Vagina (tissue), 2 donors: Measurements from ENCODE around the gene CREM. TPM values are rescaled to one million over a fixed set of nuclear protein-coding genes. Genes with fewer than 3 reads are reported as not detected.
A peak's percentile ranks its signal among the peaks of the same experiment; 100 is the strongest.
"Not testable (repeated sequence)": the region's sequence is repeated elsewhere in the genome, so short reads cannot be mapped to it uniquely, and the experiment has no call there.

Source experiments
- DNase-seq, 2 donors: peaks; one replicate each; pipeline ENCODE4 v3.0.0-alpha.2; 2017; ENCODE audit errors: extremely low spot score in 2 of 2
- H3K27ac ChIP-seq: fragments of 200-600 bp; sonication (generic); one replicate; pipeline ENCODE4 v1.5.1; 2019
- H3K27me3 ChIP-seq: fragments of 200-600 bp; sonication (generic); one replicate; pipeline ENCODE4 v1.5.1; 2019
- H3K36me3 ChIP-seq, 2 donors: fragments of 200-600 bp; sonication (generic); one replicate each; pipeline ENCODE4 v1.5.1; 2017 to 2019
- H3K4me1 ChIP-seq: fragments of 200-600 bp; sonication (generic); one replicate; pipeline ENCODE4 v1.5.1; 2019
- H3K4me3 ChIP-seq, 2 donors: fragments of 200-600 bp; sonication (generic); 1 replicate in 1 of 2; 2 replicates in 1 of 2; pipeline ENCODE4 v1.5.1; 2016 to 2019
- H3K9me3 ChIP-seq: fragments of 200-600 bp; sonication (generic); one replicate; pipeline ENCODE4 v1.5.1; 2019
- POLR2A ChIP-seq, 2 donors: fragments of 450-650 bp; IDR thresholded peaks; one replicate each; pipeline ENCODE4 v1.6.1; 2017; ENCODE audit warnings: antibody characterized with exemption in 2 of 2, mild to moderate bottlenecking in 2 of 2, moderate library complexity in 2 of 2
- POLR2AphosphoS5 ChIP-seq, 2 donors: sonication (generic); formaldehyde crosslinking; IDR thresholded peaks; one replicate each; pipeline ENCODE4 v1.9.0; 2017; ENCODE audit warnings: antibody characterized with exemption in 2 of 2, mild to moderate bottlenecking in 2 of 2, low read depth in 1 of 2; ENCODE audit not compliant: insufficient read depth in 1 of 2
- intact Hi-C: fragments of 100-400 bp; cut with DNase I; formaldehyde crosslinking; loops from one replicate; pipeline ENCODE4 v1.15.1; 2023
- total RNA-seq: library from RNA; depleted of rRNA; stranded (reverse); fragments of >200 nt; gene quantifications from one replicate; pipeline ENCODE4 v1.2.3, GENCODE V29; 2016
- TF ChIP-seq, protein P1 (sequence below), 3 experiments: fragments of 450-650 bp in 2 of 3; fragments of 200-600 bp in 1 of 3; sonication (generic) in 1 of 3; IDR thresholded peaks; one replicate each; pipeline ENCODE4 v1.5.1; 2017 to 2019; ENCODE audit warnings: antibody characterized with exemption in 3 of 3, mild to moderate bottlenecking in 2 of 3, moderate library complexity in 2 of 3

The CREM gene
- total RNA-seq = 32.9 TPM

DNA sequence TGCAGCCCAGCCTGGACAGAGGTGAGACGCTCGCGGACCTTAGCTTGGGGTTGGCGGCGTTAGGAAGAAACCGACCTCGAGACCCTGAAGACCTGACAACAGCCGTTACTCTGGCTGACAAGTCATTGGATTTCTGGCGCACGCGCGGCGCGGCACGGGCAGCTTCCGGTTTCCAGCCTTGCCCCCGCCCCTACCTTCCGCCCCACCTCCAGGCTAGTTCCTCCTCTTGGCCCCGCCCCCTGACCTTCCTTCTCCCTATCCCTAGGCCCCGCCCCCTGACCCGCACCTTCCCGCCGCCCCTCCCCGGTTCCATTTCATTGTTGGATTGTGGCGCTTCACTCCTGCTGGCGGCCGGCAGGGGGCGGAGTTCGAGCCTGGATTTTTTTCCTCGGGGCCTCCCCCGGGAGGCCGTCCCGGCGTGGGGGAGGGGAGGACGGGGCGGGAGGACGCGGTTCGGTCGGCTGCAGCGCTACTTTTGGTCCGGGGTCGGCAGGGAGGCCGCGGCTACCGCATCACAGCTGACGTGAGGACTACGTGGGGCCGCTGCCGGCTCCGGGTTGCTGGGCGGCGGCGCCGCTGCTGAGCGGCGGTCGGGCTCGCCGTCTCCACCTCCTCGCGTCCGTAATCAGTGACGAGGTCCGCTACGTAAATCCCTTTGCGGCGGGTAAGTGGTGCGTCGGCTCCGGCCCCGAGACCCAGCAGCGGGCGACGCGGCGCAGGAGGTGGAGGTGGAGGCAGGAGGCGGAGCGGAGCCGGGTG is at the start of gene CREM:
CREM (plus strand) TSS at position 317 of the 759 bp plus-strand sequence. CDS start 10,990 bp downstream, outside the sequence.
- TF ChIP-seq, protein P1, sequence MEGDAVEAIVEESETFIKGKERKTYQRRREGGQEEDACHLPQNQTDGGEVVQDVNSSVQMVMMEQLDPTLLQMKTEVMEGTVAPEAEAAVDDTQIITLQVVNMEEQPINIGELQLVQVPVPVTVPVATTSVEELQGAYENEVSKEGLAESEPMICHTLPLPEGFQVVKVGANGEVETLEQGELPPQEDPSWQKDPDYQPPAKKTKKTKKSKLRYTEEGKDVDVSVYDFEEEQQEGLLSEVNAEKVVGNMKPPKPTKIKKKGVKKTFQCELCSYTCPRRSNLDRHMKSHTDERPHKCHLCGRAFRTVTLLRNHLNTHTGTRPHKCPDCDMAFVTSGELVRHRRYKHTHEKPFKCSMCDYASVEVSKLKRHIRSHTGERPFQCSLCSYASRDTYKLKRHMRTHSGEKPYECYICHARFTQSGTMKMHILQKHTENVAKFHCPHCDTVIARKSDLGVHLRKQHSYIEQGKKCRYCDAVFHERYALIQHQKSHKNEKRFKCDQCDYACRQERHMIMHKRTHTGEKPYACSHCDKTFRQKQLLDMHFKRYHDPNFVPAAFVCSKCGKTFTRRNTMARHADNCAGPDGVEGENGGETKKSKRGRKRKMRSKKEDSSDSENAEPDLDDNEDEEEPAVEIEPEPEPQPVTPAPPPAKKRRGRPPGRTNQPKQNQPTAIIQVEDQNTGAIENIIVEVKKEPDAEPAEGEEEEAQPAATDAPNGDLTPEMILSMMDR (IDR thresholded peaks at IDR 0.05) = peak in 2 of 3 experiments; percentile 85
- TF ChIP-seq POLR2A (IDR thresholded peaks at IDR 0.05) (peak; percentile 57 to 99), POLR2AphosphoS5 (IDR thresholded peaks at IDR 0.05; ENCODE audit: insufficient read depth in 1 of 2, low read depth in 1 of 2) (peak; percentile 79 to 95)
- peak; percentile 98 to 99 for DNase-seq
- Histone ChIP-seq H3K4me1 (peaks cover 45% of the 10 kb centered on the region), H3K27ac (peak within 1 kb of the TSS; percentile 100), H3K27me3 (no peaks in the 10 kb centered on the region), H3K9me3 (no peaks in the 10 kb centered on the region), H3K36me3 (no peaks in the 10 kb centered on the region), H3K4me3 (peak within 1 kb of the TSS; percentile 84 to 97)
- intact Hi-C loops = loop anchor here (10.0 kb wide), 1 partner anchor 208 kb away; the partner anchor contains the start of gene CCNY

DNA sequence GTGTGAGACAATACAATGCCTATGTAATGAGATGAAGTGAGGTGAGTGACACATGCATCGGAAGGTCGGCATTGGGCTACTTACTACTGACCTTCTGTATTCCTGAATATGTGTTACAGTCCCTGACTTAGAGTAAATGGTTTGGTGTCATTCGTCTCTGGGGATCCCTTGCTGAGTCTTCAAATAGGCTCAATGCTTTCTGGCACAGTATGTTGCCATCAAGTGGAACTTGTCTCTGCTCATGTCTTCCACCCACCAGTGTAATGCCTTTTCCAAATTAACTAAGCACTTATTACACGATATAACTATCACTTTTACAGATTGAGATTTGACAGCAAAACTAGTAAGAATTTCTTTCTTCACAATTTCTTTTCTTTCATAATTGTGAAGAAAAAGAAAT is 47.4 kb upstream of the CREM start:
- intact Hi-C loops = no loop called here
- Histone ChIP-seq H3K9me3 (no peaks in the 10 kb centered on the region), H3K36me3 (no peaks in the 10 kb centered on the region), H3K4me3 (no peak overlapping the region), H3K27ac (no peak overlapping the region), H3K4me1 (no peaks in the 10 kb centered on the region), H3K27me3 (no peaks in the 10 kb centered on the region)
- no peak for TF ChIP-seq POLR2AphosphoS5 (IDR thresholded peaks at IDR 0.05; ENCODE audit: insufficient read depth in 1 of 2, low read depth in 1 of 2)
- no peak for DNase-seq

DNA sequence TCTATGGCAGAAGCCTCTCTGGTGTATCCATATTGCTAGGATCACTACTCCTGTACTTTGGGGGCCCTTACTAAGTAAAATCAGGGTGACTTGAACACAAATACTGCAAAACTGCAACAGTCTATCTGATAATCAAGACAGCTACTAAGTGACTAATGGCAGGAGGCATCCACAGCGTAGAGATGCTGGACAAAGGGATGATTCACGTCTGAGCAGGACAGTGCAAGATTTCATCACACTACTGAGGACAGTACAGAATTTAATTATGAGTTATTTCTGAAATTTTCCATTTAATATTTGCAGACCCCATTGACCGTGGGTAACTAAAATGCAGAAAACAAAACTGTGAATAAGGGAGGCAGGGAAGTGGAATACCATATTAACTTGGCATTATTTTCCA is 46.9 kb upstream of the CREM start:
- no peaks in the 10 kb centered on the region for H3K36me3 ChIP-seq
- intact Hi-C loops = no loop called here
- DNase-seq = no peak
- TF ChIP-seq, protein P1 (IDR thresholded peaks at IDR 0.05) = no peak
- TF ChIP-seq POLR2AphosphoS5 (IDR thresholded peaks at IDR 0.05; ENCODE audit: insufficient read depth in 1 of 2, low read depth in 1 of 2) (no peak), POLR2A (IDR thresholded peaks at IDR 0.05) (no peak)
- H3K9me3 ChIP-seq = no peaks in the 10 kb centered on the region
- H3K27me3 ChIP-seq = no peaks in the 10 kb centered on the region
- no peak overlapping the region for H3K4me3 ChIP-seq
- no peak overlapping the region for H3K27ac ChIP-seq
- H3K4me1 ChIP-seq = no peaks in the 10 kb centered on the region

DNA sequence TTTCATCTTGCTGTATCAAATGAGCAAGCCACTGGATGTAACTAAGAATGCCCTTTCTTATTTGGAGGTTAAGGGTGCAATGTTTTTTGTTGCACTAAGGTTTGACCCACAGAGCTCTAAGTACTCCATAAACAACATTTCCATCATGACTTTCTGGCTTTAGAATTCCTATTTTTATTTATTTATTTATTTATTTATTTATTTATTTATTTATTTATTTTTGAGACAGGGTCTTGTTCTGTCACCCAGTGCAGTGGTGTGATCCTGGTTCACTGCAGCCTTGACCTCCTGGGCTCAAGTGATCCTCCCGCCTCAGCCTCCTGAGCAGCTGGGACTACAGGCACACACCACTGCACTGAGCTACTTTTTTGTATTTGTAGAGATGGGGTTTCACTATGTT is 46.4 kb upstream of the CREM start:
- not testable (repeated sequence) for DNase-seq, H3K27me3 ChIP-seq, H3K4me3 ChIP-seq

DNA sequence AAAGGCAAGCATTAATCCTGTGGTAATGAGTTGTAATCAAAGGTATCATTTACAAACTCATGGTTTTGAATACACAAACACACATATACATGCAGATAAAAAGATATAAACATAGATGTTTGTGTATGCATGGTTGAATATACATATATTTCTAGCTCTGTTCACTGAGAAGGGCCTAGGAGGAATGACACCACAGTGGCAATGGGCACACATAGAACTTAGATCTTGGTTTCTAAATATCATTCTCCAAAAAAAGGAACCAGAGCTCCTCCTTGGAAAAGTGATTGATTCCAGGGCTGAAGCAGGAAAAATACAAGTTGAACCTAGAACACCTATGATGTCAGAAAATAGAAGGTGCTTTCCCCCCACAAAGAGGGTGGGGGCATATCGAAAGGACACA is 43.4 kb upstream of the CREM start:
- H3K27ac ChIP-seq = no peak overlapping the region
- no peaks in the 10 kb centered on the region for H3K36me3 ChIP-seq
- no peak overlapping the region for H3K4me3 ChIP-seq
- no peak for DNase-seq
- H3K4me1 ChIP-seq = peaks cover 24% of the 10 kb centered on the region
- no peaks in the 10 kb centered on the region for H3K27me3 ChIP-seq
- no peaks in the 10 kb centered on the region for H3K9me3 ChIP-seq
- intact Hi-C loops = no loop called here
- no peak for TF ChIP-seq POLR2A (IDR thresholded peaks at IDR 0.05)
- TF ChIP-seq POLR2AphosphoS5 (IDR thresholded peaks at IDR 0.05; ENCODE audit: insufficient read depth in 1 of 2, low read depth in 1 of 2) = no peak
- TF ChIP-seq, protein P1 (IDR thresholded peaks at IDR 0.05) = no peak

More for the DNA sequence above, 46.4 kb upstream of the CREM start:
- H3K4me1 ChIP-seq, H3K9me3 ChIP-seq, H3K36me3 ChIP-seq, H3K27ac ChIP-seq, intact Hi-C loops: not testable (repeated sequence)

DNA sequence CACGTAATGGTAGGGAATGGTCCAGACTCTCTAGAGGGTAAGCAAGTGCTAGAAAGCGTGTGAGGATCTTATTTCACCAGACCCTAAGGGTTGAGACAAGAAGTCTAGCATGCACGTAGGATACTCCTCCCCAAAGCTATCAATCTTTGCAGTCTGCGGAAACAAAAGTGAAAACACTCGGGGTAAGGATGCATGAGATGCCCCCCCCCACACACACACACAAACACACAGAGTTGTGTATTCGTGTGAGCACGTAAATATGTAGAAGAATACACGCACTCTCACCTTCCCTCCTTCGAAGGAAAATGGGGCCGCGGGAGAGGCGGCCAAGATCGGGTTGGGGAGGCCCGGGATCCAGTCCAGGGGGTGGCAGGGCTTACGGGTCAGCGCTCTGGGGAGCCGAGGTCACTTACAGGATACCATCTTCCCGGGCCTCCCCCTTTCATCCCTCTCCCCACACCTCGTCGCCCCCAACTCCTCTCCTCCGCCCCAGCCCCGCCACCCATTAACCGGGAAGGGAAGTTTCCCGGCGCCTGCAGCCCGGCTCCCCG is 37.0 kb upstream of the CREM start:
- H3K27me3 ChIP-seq = no peaks in the 10 kb centered on the region
- intact Hi-C loops = no loop called here
- no peaks in the 10 kb centered on the region for H3K36me3 ChIP-seq
- TF ChIP-seq POLR2A (IDR thresholded peaks at IDR 0.05) = no peak
- TF ChIP-seq, protein P1 (IDR thresholded peaks at IDR 0.05) = no peak
- no peak for TF ChIP-seq POLR2AphosphoS5 (IDR thresholded peaks at IDR 0.05; ENCODE audit: insufficient read depth in 1 of 2, low read depth in 1 of 2)
- H3K27ac ChIP-seq = peak overlapping the region; percentile 88
- no peak for DNase-seq
- no peaks in the 10 kb centered on the region for H3K9me3 ChIP-seq
- peak overlapping the region; percentile 82 to 91 for H3K4me3 ChIP-seq
- peaks cover 45% of the 10 kb centered on the region for H3K4me1 ChIP-seq
